HG02973 (cell line): ENCODE data around the gene AUNIP.

ENCODE experiments used
- ATAC-seq: cut with Tn5 transposase; IDR thresholded peaks from one replicate; pipeline ENCODE4 v1.9.1; 2021; ENCODE audit warnings: moderate library complexity; ENCODE audit not compliant: unreplicated experiment

Gene AUNIP

GRCh38 chr1:25811384-25812082 is 47.7 kb downstream of the AUNIP start:
- ATAC-seq = no peak

DNA sequence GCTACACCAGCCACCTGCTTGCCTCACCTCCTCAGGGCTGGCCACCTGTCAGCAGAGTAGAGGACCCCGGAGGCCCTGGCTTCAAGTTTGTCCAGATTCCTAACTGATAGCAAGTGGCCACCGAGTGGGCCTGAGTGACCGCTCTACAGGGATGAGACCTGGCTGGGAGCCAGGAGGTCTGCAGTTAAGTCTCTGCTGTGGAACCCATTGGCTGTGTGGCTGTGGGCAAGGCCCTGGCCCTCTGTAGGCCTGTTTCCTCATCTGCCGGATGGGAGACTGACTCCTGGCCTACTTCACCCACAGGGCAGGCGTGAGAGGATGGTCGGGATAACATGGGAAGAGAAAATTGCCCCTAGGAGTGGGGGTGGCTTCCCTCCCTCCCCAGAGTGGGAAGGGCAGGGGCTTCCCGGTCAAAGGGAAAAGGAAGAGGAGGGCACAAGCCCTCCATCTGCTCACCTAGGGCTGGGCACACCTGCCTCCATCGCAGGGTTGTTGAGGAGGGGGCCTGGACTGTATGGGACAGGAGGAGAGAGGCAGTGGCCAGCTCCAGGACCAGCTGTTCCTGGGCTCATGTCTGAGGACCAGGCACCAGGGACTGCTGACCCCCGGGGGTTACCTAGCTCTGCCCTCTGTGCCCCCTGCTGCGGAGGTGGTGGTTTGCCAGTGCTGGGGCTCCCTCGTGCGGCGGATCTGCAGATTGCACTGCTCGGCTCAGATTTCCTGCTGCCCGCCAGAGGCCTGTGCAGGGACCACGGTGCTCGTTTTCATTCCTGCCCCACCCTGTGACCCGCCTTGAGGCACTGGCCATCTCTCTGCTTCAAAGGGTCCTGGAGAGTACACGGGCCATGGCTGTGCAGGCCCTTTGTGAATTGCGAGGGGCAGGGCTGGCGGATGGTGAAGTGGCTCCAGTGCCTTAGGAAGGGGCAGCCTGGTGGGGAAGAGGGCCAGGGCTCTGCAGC is 48.6 kb downstream of the AUNIP start:
- no peak for ATAC-seq

GRCh38 chr1:25809929-25810328 is 49.3 kb downstream of the AUNIP start:
- no peak for ATAC-seq

- no peak for ATAC-seq
Observed at GRCh38 chr1:25809283-25809926, 49.9 kb downstream of the AUNIP start.

DNA sequence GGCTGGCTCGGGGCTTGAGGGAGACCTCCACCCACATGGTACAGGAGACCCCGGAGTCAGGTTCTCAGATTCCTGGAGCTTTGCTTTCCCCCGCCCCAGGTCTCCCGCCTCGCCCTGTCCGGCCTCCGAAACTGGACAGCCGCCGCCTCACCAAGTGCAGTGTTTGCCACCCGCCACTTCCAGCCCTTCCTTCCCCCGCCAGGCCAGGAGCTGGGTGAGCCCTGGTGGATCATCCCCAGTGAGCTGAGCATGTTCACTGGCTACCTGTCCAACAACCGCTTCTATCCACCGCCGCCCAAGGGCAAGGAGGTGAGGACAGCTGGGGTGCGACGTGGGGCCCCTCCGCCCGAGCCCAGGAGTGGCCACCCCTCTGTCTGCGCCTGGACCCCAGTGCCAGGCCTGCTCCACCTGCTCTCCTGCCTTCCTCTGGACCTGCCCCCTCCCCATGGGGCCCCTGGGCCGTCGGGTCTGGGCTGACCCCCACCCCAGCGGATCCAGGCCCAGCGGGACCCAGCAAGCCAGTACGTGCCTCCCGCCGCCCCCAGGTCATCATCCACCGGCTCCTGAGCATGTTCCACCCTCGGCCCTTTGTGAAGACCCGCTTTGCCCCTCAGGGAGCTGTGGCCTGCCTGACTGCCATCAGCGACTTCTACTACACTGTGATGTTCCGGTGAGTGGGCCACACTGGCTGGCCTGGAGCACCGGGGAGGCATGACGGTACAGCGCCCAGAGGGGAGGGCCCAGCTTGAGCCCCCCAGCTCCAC is 50.6 kb downstream of the AUNIP start:
- ATAC-seq = no peak

GRCh38 chr1:25807480-25808390 is 51.5 kb downstream of the AUNIP start:
- ATAC-seq = no peak

- ATAC-seq = no peak
Observed at GRCh38 chr1:25806418-25806817, 52.8 kb downstream of the AUNIP start.

- no peak for ATAC-seq
Observed at GRCh38 chr1:25805863-25806225, 53.4 kb downstream of the AUNIP start.

DNA sequence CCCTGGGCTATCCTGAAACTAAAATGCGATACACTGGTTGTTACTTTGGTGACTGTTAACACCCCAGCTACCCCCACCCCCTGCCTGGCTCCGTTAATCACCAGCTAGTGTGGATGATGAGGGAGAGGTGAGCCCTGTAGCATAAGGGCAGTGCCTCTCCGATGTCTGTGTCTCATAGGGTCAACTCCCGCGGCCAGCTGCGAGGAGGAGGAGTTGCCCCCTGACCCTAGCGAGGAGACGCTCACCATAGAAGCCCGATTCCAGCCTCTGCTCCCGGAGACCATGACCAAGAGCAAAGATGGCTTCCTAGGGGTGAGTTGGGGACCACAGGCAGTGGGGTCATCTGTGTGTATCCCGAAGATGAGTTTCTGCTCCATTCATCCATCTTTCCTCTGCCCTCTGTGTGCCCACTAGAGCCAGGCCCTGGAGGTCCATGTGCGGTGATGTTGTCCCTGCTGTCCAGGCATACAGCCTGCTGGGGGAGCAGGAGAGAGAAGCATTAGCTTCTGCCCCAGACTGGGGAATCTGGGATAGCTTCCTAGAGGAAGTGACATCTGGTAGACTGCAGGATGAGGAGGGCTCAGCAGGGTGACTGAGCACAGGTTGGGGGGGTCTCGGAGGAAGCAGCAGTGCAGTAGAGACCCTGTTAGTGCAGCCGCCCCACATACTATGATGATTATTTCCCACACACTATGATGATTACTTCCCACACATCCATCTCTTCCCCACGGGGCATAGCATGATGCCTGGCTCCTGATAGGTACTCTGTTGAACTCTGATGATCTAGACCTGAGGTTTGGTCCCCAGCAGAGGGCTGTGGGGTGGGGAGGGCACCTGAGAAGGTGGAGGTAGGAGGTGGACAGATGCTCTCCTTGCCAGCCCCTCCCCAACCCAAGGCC is 54.0 kb downstream of the AUNIP start:
- no peak for ATAC-seq

GRCh38 chr1:25804244-25804963 is 54.9 kb downstream of the AUNIP start:
- no peak for ATAC-seq

DNA sequence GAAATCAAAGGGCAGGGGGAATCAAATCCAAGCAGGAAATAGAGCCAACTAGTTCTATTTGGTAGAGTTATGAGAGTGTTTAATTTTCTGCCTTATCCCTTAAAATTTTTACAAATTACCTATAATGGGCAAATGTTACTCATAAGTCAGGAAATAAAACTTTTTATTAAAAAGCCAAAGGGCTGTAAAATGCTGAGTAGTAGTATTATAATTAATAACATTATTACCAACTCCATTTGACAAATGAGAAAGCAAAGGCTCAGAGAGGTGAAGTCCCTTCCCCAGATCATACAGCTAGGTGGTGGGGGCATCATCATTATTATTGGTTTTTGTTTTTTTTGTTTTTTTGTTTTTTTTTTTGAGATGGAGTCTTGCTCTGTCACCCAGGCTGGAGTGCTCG is 55.9 kb downstream of the AUNIP start:
- ATAC-seq = no peak

- no peak for ATAC-seq
Observed at GRCh38 chr1:25802915-25803314, 56.3 kb downstream of the AUNIP start.

DNA sequence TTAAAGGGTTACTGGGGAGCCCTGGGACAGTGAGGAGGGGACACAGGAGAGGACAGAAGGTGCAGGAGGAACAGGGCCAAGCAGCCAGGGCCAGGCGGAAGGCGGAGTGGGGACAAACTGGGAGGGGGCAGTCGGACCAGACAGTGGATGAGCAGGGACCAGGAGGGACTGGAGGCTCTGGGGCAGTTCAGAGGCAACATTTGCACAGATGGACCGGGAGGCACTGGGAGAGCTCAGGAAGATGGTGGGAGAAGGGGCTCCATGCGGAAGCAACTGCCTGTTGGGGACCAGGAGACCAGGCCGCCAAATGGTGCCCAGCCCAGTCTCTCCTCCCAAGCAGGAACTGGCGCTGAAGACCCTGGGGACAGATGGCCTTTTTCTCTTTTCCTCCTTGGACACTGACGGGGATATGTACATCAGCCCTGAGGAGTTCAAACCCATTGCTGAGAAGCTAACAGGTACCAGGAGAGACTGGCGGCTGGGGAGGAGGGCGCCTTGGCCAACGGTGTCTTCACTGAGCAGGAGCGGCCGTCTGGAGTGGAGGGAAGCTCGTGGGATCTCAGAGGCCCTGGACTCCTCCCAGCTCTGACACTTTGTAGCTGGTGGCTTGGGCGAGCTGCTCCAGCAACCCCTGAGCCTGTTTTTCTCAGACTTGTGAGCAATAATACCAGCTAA is 58.4 kb downstream of the AUNIP start:
- ATAC-seq = no peak

GRCh38 chr1:25799935-25800702 is 59.1 kb downstream of the AUNIP start, which contains the start of gene SELENON:
TSS of gene SELENON (plus strand) at chr1:25800193. CDS start at chr1:25800231, 38 bp downstream.
- no peak for ATAC-seq

- ATAC-seq = no peak
Observed at GRCh38 chr1:25799352-25799934, 59.8 kb downstream of the AUNIP start.

DNA sequence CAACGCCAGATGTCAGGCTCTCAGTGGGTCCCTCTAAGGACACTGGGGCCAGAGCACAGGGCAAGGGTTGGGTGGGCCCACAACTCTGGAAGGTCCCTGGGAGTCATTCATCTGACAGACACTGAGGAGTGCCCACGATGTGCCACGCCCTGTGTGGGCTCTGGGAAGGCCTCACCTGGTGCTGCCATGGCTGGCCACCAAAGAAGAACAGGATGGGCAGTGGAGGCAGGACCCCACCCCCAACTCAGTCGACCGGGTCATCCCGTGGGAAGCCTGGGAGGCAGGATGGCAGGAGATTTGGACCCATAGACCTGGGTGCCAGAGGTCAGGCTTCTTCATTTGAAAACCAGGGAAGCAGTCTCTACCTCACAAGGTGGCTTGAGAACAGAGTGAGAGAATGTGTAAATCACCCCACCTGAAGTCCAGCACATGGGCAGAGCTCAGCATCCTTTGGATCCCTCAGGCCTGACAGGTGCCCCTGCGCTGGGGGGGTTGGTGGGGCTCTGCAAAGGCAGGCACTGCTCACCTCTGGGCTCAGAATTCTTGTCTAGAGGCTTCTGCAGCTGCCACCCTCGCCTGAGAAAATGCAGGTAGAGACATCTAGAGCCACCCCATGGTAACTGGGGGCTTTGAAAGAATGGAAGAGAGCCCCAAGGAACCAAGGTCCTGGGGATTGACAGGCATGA is 60.4 kb downstream of the AUNIP start:
- ATAC-seq = no peak
